ENCODE results near the gene SIX4. TPM values are rescaled to one million over a fixed set of nuclear protein-coding genes. Genes with fewer than 3 reads are reported as not detected.
A peak's percentile ranks its signal among the peaks of the same experiment; 100 is the strongest.

The SIX4 gene
- total RNA-seq (10 to 100 TPM; 24.8 to 44.8 (median 33.2) TPM), polyA plus RNA-seq (10 to 100 TPM in 2 of 3 donors, under 1 TPM in 1; 0.85 to 26.1 (median 13.9) TPM)
- long read RNA-seq, donor 1, full-length matches to known transcripts = 6 of 11 reads
- long read RNA-seq, donor 1, partial matches to known transcripts = 2 of 11 reads
- long read RNA-seq, donor 1, other reads (novel, unspliced or antisense) = 3 of 11 reads
- long read RNA-seq, donor 2, full-length matches to known transcripts = 5 of 8 reads
- long read RNA-seq, donor 2, partial matches to known transcripts = 2 of 8 reads
- long read RNA-seq, donor 2, other reads (novel, unspliced or antisense) = 1 of 8 reads

- Histone ChIP-seq H3K27ac (peak within 1 kb of the TSS; percentile 97), H3K4me1 (peaks cover 17% of the 10 kb centered on the region)
- WGBS, 3 donors = 1 to 2% (median 1%) methylated on average over 31 to 36 of the region's 36 CpGs
These were observed at the start of gene SIX4 for GRCh38 chr14:60723907-60724618. SIX4 (minus strand) TSS chr14:60724351; CDS start chr14:60724074, 277 bp downstream.

GRCh38 chr14:60773558-60773957 lies 49.4 kb upstream of the SIX4 start:
- Histone ChIP-seq H3K4me1 (peaks cover 37% of the 10 kb centered on the region), H3K9me3 (no peaks in the 10 kb centered on the region), H3K27ac (no peak overlapping the region), H3K36me3 (ENCODE audit: insufficient read depth in 1 of 2, low read depth in 1 of 2) (no peaks in the 10 kb centered on the region), H3K4me3 (no peak overlapping the region), H3K27me3 (ENCODE audit: insufficient read depth in 3 of 3, low read length in 2 of 3) (no peaks in the 10 kb centered on the region)
- ATAC-seq (no peak), DNase-seq (no peak)
- intact Hi-C loops (cut with DNase I) = no loop called here
- no peak for TF ChIP-seq CTCF (IDR thresholded peaks at IDR 0.05)

More at GRCh38 chr14:60723907-60724618, at the start of gene SIX4:
- ATAC-seq = peak; percentile 78 to 86 (median 82)
- peak within 1 kb of the TSS; percentile 96 for H3K4me3 ChIP-seq
- intact Hi-C loops (cut with DNase I) = loop anchor here (5.0 to 10.0 kb wide), 6 partner anchors 67 to 531 kb away; no protein-coding TSS in a partner anchor
- H3K9me3 ChIP-seq = no peaks in the 10 kb centered on the region
- no peak for TF ChIP-seq CTCF (IDR thresholded peaks at IDR 0.05)
- H3K27me3 ChIP-seq (ENCODE audit: insufficient read depth in 3 of 3, low read length in 2 of 3) = peaks cover 0 to 1% (median 0%) of the 10 kb centered on the region in 3 donors
- peak; percentile 80 to 90 for DNase-seq
- H3K36me3 ChIP-seq (ENCODE audit: insufficient read depth in 1 of 2, low read depth in 1 of 2) = peaks cover 0 to 15% of the 10 kb centered on the region in 2 donors

GRCh38 chr14:60771117-60771516 lies 47.0 kb upstream of the SIX4 start:
- H3K36me3 ChIP-seq (ENCODE audit: insufficient read depth in 1 of 2, low read depth in 1 of 2) = no peaks in the 10 kb centered on the region
- H3K4me1 ChIP-seq = peaks cover 31% of the 10 kb centered on the region
- peak overlapping the region; percentile 39 for H3K27ac ChIP-seq
- TF ChIP-seq CTCF (IDR thresholded peaks at IDR 0.05) = no peak
- DNase-seq = no peak
- no peak for ATAC-seq
- intact Hi-C loops (cut with DNase I) = no loop called here
- no peaks in the 10 kb centered on the region for H3K9me3 ChIP-seq
- H3K27me3 ChIP-seq (ENCODE audit: insufficient read depth in 3 of 3, low read length in 2 of 3) = no peaks in the 10 kb centered on the region
- no peak overlapping the region for H3K4me3 ChIP-seq
- WGBS, 3 donors = 40 to 44% (median 43%) methylated on average over 2 of the region's 2 CpGs

- H3K27ac ChIP-seq = no peak overlapping the region
- 92 to 97% (median 95%) methylated on average over 2 of the region's 2 CpGs for WGBS, 3 donors
- DNase-seq (no peak), ATAC-seq (no peak)
- H3K36me3 ChIP-seq (ENCODE audit: insufficient read depth in 1 of 2, low read depth in 1 of 2) = no peaks in the 10 kb centered on the region
- no peak for TF ChIP-seq CTCF (IDR thresholded peaks at IDR 0.05)
- no peaks in the 10 kb centered on the region for H3K9me3 ChIP-seq
- no peaks in the 10 kb centered on the region for H3K27me3 ChIP-seq (ENCODE audit: insufficient read depth in 3 of 3, low read length in 2 of 3)
- H3K4me1 ChIP-seq = peaks cover 13% of the 10 kb centered on the region
- H3K4me3 ChIP-seq = no peak overlapping the region
- intact Hi-C loops (cut with DNase I) = no loop called here
These were observed 44.5 kb upstream of the SIX4 start for GRCh38 chr14:60768602-60769001.

All from psoas muscle (tissue), 8 donors.